ENCODE results near the gene PLB1.

PLB1 gene

DNA sequence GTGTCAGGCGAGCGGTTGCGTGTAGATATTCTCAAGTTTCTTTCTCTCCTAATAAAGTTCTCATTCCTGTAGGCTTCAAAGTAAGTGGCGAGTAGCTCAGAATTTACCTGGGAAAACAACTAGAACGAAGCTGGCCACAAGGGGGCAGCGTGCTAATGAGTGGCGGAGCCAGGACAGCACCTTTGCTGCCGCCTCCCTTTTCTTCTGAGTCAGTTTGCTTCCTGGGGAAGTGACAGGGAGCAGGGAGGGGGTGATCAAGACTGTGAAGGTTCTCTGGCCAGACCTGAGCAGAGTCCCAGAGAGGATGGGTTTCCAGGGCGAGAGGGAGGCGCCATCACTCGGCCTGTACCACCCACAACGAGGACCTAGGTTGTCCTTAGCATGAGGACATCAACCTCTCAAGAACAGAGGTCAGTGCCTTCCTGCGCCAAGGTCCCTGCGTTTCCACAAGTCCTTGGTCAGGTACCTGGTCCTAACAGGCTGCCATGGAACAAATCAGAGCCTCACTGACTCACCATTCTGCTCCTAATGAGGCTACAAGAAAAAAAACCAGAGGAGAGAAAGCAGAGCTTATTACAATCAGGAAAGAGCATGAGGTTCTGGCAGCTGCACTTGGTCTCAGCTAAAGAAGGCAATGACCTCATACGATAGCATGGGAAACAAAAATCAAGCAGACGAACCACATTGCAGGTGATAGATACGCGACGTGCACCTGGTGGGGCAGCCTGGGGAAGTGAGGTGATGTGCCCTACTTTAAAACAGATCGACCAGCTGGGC lies 98.7 kb downstream of the PLB1 start:
- ChIA-PET CTCF (interaction anchor here (0.6 to 2.4 kb wide), 25 partner anchors 10 to 636 kb away, joined by 3 to 23 read pairs (median 4); partner anchors contain the start of gene PPP1CB), POLR2A (ENCODE audit: low non-redundant PET) (interaction anchor here (0.9 kb wide), 1 partner anchor 157 kb away, joined by 5 read pairs; the partner anchor contains the start of gene PPP1CB)
- H3K27ac ChIP-seq, result peak overlapping the region; percentile 85
- TF ChIP-seq, protein P1, sequence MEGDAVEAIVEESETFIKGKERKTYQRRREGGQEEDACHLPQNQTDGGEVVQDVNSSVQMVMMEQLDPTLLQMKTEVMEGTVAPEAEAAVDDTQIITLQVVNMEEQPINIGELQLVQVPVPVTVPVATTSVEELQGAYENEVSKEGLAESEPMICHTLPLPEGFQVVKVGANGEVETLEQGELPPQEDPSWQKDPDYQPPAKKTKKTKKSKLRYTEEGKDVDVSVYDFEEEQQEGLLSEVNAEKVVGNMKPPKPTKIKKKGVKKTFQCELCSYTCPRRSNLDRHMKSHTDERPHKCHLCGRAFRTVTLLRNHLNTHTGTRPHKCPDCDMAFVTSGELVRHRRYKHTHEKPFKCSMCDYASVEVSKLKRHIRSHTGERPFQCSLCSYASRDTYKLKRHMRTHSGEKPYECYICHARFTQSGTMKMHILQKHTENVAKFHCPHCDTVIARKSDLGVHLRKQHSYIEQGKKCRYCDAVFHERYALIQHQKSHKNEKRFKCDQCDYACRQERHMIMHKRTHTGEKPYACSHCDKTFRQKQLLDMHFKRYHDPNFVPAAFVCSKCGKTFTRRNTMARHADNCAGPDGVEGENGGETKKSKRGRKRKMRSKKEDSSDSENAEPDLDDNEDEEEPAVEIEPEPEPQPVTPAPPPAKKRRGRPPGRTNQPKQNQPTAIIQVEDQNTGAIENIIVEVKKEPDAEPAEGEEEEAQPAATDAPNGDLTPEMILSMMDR (conservative IDR thresholded peaks at IDR 0.05; ENCODE audit: low read depth), result peak; percentile 83
- peak; percentile 88 for DNase-seq (ENCODE audit: low spot score)

DNA sequence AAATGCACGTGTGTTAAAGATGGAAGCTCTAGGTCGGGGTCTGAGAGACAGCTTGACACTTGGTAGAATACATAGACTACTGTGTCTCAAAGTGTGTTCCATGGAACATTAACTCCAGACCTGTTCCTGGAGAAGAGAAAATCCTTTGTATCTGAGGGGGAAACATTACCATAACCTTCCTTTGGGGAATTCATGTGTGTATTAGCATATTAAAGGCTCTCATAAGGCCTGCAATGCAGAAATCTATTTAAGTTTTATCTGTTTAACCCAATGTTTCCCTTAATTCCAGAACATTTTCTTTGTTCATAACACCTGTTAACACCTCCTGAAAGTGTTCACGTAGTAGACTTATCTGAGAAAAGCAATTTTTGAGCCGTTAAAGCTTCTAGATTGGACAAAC lies 99.5 kb downstream of the PLB1 start:
- no peak for DNase-seq (ENCODE audit: low spot score)
- ChIA-PET CTCF (interaction anchor here (0.6 to 2.4 kb wide), 10 partner anchors 11 to 635 kb away, joined by 3 to 23 read pairs (median 4); no protein-coding TSS in a partner anchor), POLR2A (ENCODE audit: low non-redundant PET) (no interaction called here)
- TF ChIP-seq, protein P1 (conservative IDR thresholded peaks at IDR 0.05; ENCODE audit: low read depth), result no peak
- no peak overlapping the region for H3K27ac ChIP-seq

DNA sequence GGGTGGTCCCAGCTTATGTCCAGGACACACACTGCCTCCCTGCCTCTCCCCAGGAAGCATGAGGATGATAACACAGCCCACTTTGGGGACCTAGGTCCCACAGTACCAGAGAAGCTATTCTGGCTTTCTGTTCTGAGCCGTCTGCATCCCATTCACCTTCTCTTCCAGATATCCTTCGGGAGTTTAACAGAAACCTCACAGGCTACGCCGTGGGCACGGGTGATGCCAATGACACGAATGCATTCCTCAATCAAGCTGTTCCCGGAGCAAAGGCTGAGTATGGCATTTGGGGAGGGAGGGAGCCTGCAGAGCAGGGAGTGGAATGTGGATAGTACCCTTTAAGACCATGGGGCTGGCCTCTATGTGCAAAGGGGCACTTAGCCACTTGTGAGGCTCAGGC lies 102.6 kb downstream of the PLB1 start:
- TF ChIP-seq, protein P1 (conservative IDR thresholded peaks at IDR 0.05; ENCODE audit: low read depth), result no peak
- H3K27ac ChIP-seq, result peak overlapping the region; percentile 33
- ChIA-PET POLR2A (ENCODE audit: low non-redundant PET) (no interaction called here), CTCF (no interaction called here)
- DNase-seq (ENCODE audit: low spot score), result no peak

DNA sequence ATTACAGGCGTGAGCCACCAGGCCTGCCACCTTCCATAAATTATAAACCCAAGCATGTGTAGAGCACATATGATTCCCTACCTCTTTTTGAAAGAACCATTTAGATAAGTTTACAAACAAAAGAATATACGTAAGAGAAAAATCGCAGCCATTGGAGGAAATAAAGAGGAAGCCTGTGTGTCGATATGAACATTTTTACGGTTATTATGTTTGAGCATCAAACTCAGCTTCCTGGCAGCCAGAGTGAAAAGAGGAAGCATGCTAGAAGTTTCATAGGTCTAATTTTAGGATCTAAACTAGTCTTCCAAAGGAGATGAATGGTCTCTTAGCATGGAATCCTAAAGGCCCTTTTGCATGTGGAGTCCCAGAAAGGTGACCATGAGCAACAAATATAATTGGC lies 104.3 kb downstream of the PLB1 start:
- DNase-seq (ENCODE audit: low spot score), result no peak
- CTCF ChIA-PET, result interaction anchor here (0.6 kb wide), 1 partner anchor 10 kb away, joined by 5 read pairs; no protein-coding TSS in a partner anchor
- no peak overlapping the region for H3K27ac ChIP-seq
- POLR2A ChIA-PET (ENCODE audit: low non-redundant PET), result no interaction called here
- TF ChIP-seq, protein P1 (conservative IDR thresholded peaks at IDR 0.05; ENCODE audit: low read depth), result no peak

DNA sequence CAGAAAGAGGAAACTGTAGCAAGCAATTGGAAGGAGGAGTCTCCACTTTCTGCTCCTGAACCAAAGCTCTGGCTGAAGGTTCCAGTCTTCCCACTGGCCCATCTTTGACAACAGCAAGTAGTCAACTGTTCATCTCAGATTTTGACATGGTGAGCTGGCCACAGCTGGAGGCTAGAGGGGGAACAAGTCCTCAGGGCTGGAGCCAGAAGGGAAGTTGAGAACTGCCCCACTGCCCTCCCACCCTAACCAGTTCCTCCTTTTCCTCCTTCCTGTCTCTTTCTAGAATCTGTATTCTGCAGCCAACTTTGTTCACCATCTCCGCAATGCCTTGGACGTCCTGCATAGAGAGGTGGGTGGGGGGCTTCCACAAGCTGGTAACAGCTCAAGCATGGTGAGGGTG lies 105.8 kb downstream of the PLB1 start:
- ChIA-PET CTCF (no interaction called here), POLR2A (ENCODE audit: low non-redundant PET) (interaction anchor here (0.5 kb wide), 1 partner anchor 11 kb away, joined by 7 read pairs; no protein-coding TSS in a partner anchor)
- no peak overlapping the region for H3K27ac ChIP-seq
- TF ChIP-seq, protein P1 (conservative IDR thresholded peaks at IDR 0.05; ENCODE audit: low read depth), result no peak
- no peak for DNase-seq (ENCODE audit: low spot score)

DNA sequence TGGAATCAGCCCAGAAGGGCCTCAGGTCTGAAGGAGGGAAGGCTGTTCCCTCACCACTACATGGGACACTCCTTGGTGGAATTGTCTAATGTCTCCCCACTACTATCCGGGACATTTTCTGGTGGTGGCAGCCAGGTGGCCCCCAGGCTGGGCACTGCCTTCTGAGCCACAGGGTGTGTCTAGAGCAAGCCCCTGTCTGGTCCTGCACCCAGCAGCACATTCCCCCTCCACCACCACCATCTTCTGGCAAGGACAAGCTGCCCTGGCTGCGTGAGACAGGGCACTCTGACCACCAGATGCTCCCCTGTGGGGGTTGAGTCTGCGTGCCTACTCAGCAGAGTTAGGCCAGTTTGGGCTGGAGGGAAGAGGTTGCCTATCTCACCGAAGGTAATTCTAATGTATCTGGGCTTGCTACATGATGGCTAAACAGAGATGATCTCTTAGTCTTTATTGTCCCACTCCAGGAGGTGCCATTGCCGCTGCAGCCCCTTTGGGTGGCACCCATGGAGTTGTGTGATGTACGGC lies 106.3 kb downstream of the PLB1 start:
- CTCF ChIA-PET, result interaction anchor here (0.5 kb wide), 1 partner anchor 136 kb away, joined by 4 read pairs; no protein-coding TSS in a partner anchor
- TF ChIP-seq, protein P1 (conservative IDR thresholded peaks at IDR 0.05; ENCODE audit: low read depth), result no peak
- peak overlapping the region; percentile 45; the same call in 1 of the 2 replicates for H3K27ac ChIP-seq
- POLR2A ChIA-PET (ENCODE audit: low non-redundant PET), result interaction anchor here (0.5 kb wide), 1 partner anchor 11 kb away, joined by 7 read pairs; no protein-coding TSS in a partner anchor
- DNase-seq (ENCODE audit: low spot score), result no peak

Measured in RWPE1 (cell line).